ENCODE measurements around the gene ZNF740.

ZNF740 gene

DNA sequence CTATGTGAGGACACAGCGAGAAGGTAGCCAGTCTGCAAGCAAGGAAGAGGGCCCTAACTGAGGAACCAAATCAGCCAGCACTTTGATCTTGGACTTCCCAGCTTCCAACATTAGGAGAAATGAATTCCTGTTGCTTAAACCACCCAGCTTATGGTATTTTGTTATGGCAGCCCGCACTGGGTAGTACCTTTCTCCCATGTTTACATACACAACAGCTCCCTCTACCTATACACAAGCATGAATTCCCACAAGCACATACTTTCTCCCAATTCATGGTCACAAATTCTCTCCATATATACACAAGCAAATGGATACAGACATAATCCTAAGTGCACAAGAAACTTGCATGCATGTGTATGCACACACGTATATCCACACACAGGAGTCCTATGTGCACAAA, 19.2 kb downstream of the ZNF740 start:
- H4K91ac ChIP-seq (ENCODE audit: low read depth, low read length) = no peak overlapping the region
- H3K36me3 ChIP-seq (ENCODE audit: control insufficient read depth in 1 of 2, insufficient read depth in 2 of 2, low read length in 2 of 2) = no peaks in the 10 kb centered on the region
- H3K9me3 ChIP-seq (ENCODE audit: insufficient read depth, low read depth, low read length) = no peaks in the 10 kb centered on the region
- H3K79me1 ChIP-seq (ENCODE audit: low read length) = no peaks in the 10 kb centered on the region
- no peak overlapping the region for H3K9ac ChIP-seq (ENCODE audit: low read length)
- no peak for DNase-seq
- no peak overlapping the region for H3K23ac ChIP-seq (ENCODE audit: low read length)
- H2BK5ac ChIP-seq (ENCODE audit: low read depth, low read length, poor library complexity) = no peak overlapping the region
- H4K12ac ChIP-seq (ENCODE audit: low read depth, low read length) = no peak overlapping the region
- no peak overlapping the region for H3K14ac ChIP-seq (ENCODE audit: low read length)
- H3K4me3 ChIP-seq (ENCODE audit: low read depth, low read length) = no peak overlapping the region
- no CpG with 5 or more reads among the region's 3 CpGs for WGBS (ENCODE audit: extremely low coverage, insufficient coverage, insufficient read length)
- H3K4ac ChIP-seq (ENCODE audit: low read depth, low read length) = no peak overlapping the region
- H2BK120ac ChIP-seq (ENCODE audit: insufficient read depth, low read length, poor library complexity) = no peak overlapping the region
- no peak overlapping the region for H3K18ac ChIP-seq (ENCODE audit: low read length)
- no peak overlapping the region for H4K8ac ChIP-seq (ENCODE audit: low read depth, low read length)
- peaks cover 0 to 2% of the 10 kb centered on the region in 2 experiments for H3K4me1 ChIP-seq (ENCODE audit: control insufficient read depth in 1 of 2, insufficient read depth in 2 of 2, low read length in 2 of 2)
- no peaks in the 10 kb centered on the region for H3K79me2 ChIP-seq (ENCODE audit: control insufficient read depth, insufficient read depth, low read length, poor library complexity)
- no peak overlapping the region for H3K27ac ChIP-seq (ENCODE audit: low read depth, low read length)
- H3K4me2 ChIP-seq (ENCODE audit: low read length) = no peak overlapping the region
- no peak overlapping the region for H2AK5ac ChIP-seq (ENCODE audit: low read length)
- H2AFZ ChIP-seq (ENCODE audit: insufficient read depth, low read length, poor library complexity) = no peak overlapping the region
- no peak overlapping the region for H2BK12ac ChIP-seq (ENCODE audit: low read length)
- peaks cover 3% of the 10 kb centered on the region for H3K27me3 ChIP-seq (ENCODE audit: insufficient read depth, low read length)

DNA sequence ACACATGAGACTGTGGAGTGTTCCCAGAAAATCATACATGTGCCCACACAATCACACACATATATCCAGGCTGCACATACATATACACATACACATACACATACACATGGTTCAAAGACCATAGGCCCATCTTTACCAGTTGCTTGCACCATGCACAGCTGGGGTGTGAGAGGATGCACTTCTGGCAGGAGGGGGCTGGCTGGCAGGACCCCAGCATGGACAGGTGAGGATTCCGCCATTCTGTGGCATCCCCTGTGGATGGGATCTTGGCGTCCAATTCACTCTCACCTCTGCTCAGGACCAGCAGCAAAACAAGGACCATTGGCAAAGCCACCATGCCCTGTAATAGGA, 19.6 kb downstream of the ZNF740 start:
- H4K91ac ChIP-seq (ENCODE audit: low read depth, low read length) = no peak overlapping the region
- H3K27ac ChIP-seq (ENCODE audit: low read depth, low read length) = no peak overlapping the region
- no peaks in the 10 kb centered on the region for H3K9me3 ChIP-seq (ENCODE audit: insufficient read depth, low read depth, low read length)
- no peak overlapping the region for H4K8ac ChIP-seq (ENCODE audit: low read depth, low read length)
- no peaks in the 10 kb centered on the region for H3K79me2 ChIP-seq (ENCODE audit: control insufficient read depth, insufficient read depth, low read length, poor library complexity)
- no peak overlapping the region for H2BK120ac ChIP-seq (ENCODE audit: insufficient read depth, low read length, poor library complexity)
- no peak overlapping the region for H3K4ac ChIP-seq (ENCODE audit: low read depth, low read length)
- peaks cover 0 to 2% of the 10 kb centered on the region in 2 experiments for H3K4me1 ChIP-seq (ENCODE audit: control insufficient read depth in 1 of 2, insufficient read depth in 2 of 2, low read length in 2 of 2)
- peaks cover 3% of the 10 kb centered on the region for H3K27me3 ChIP-seq (ENCODE audit: insufficient read depth, low read length)
- H3K36me3 ChIP-seq (ENCODE audit: control insufficient read depth in 1 of 2, insufficient read depth in 2 of 2, low read length in 2 of 2) = no peaks in the 10 kb centered on the region
- H3K4me2 ChIP-seq (ENCODE audit: low read length) = no peak overlapping the region
- H4K12ac ChIP-seq (ENCODE audit: low read depth, low read length) = no peak overlapping the region
- H2BK12ac ChIP-seq (ENCODE audit: low read length) = no peak overlapping the region
- H3K23ac ChIP-seq (ENCODE audit: low read length) = no peak overlapping the region
- H3K14ac ChIP-seq (ENCODE audit: low read length) = no peak overlapping the region
- H2AFZ ChIP-seq (ENCODE audit: insufficient read depth, low read length, poor library complexity) = no peak overlapping the region
- no peak overlapping the region for H3K9ac ChIP-seq (ENCODE audit: low read length)
- no peak overlapping the region for H2BK5ac ChIP-seq (ENCODE audit: low read depth, low read length, poor library complexity)
- H3K79me1 ChIP-seq (ENCODE audit: low read length) = no peaks in the 10 kb centered on the region
- H3K18ac ChIP-seq (ENCODE audit: low read length) = no peak overlapping the region
- H2AK5ac ChIP-seq (ENCODE audit: low read length) = no peak overlapping the region
- no peak overlapping the region for H3K4me3 ChIP-seq (ENCODE audit: low read depth, low read length)
- no CpG with 5 or more reads among the region's 2 CpGs for WGBS (ENCODE audit: extremely low coverage, insufficient coverage, insufficient read length)
- no peak for DNase-seq

DNA sequence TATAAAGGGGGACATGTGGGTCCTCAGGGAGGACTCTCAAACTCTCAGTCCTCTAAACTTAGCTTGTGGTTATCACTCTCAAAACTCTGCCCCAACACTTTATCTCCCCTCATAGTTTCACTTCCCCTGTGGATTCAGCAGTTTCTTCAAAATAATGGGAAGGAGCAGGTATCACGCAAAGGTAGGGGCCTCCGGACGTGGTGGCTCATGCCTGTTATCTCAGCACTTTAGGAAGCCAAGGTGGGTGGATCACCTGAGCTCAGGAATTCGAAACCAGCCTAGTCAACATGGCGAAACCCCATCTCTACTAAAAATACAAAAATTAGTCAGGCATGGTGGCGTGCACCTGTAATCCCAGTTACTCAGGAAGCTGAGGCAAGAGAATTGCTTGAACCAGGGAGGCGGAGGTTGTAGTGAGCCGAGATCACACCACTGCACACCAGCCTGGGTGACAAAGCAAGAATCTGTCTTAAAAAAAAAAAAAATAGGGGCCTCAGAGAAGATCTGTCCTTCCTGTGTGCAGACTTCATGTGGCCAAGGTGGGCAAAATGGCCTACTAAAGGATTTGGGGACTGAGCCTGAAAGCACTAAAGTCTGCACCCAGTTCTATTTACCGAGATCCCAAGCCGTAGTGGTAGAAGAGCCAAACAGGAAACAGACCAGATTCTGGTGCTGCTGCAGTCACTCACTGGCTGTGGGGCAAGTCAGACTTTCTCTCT, 20.1 kb downstream of the ZNF740 start:
- H2AFZ ChIP-seq (ENCODE audit: insufficient read depth, low read length, poor library complexity) = no peak overlapping the region
- H3K36me3 ChIP-seq (ENCODE audit: control insufficient read depth in 1 of 2, insufficient read depth in 2 of 2, low read length in 2 of 2) = no peaks in the 10 kb centered on the region

GRCh38 chr12:53201177-53201541, 20.6 kb downstream of the ZNF740 start:
- Histone ChIP-seq H3K23ac (ENCODE audit: low read length) (no peak overlapping the region), H3K14ac (ENCODE audit: low read length) (no peak overlapping the region), H3K4me1 (ENCODE audit: control insufficient read depth in 1 of 2, insufficient read depth in 2 of 2, low read length in 2 of 2) (peaks cover 0 to 2% of the 10 kb centered on the region in 2 experiments), H3K4me3 (ENCODE audit: low read depth, low read length) (no peak overlapping the region), H2AK5ac (ENCODE audit: low read length) (no peak overlapping the region), H3K9me3 (ENCODE audit: insufficient read depth, low read depth, low read length) (no peaks in the 10 kb centered on the region), H4K12ac (ENCODE audit: low read depth, low read length) (no peak overlapping the region), H2BK120ac (ENCODE audit: insufficient read depth, low read length, poor library complexity) (no peak overlapping the region), H4K91ac (ENCODE audit: low read depth, low read length) (no peak overlapping the region), H4K8ac (ENCODE audit: low read depth, low read length) (no peak overlapping the region), H3K9ac (ENCODE audit: low read length) (no peak overlapping the region), H3K4me2 (ENCODE audit: low read length) (no peak overlapping the region), H3K4ac (ENCODE audit: low read depth, low read length) (no peak overlapping the region), H3K18ac (ENCODE audit: low read length) (no peak overlapping the region), H3K27me3 (ENCODE audit: insufficient read depth, low read length) (no peaks in the 10 kb centered on the region), H3K79me1 (ENCODE audit: low read length) (no peaks in the 10 kb centered on the region), H3K79me2 (ENCODE audit: control insufficient read depth, insufficient read depth, low read length, poor library complexity) (no peaks in the 10 kb centered on the region), H3K27ac (ENCODE audit: low read depth, low read length) (no peak overlapping the region), H3K36me3 (ENCODE audit: control insufficient read depth in 1 of 2, insufficient read depth in 2 of 2, low read length in 2 of 2) (no peaks in the 10 kb centered on the region), H2AFZ (ENCODE audit: insufficient read depth, low read length, poor library complexity) (no peak overlapping the region), H2BK5ac (ENCODE audit: low read depth, low read length, poor library complexity) (no peak overlapping the region), H2BK12ac (ENCODE audit: low read length) (no peak overlapping the region)
- no CpG with 5 or more reads among the region's 1 CpG for WGBS (ENCODE audit: extremely low coverage, insufficient coverage, insufficient read length)
- no peak for DNase-seq

More for the DNA sequence above, 20.1 kb downstream of the ZNF740 start:
- H3K9ac ChIP-seq (ENCODE audit: low read length) = no peak overlapping the region
- no peak overlapping the region for H4K8ac ChIP-seq (ENCODE audit: low read depth, low read length)
- no peak for DNase-seq
- no peak overlapping the region for H3K4me3 ChIP-seq (ENCODE audit: low read depth, low read length)
- no peak overlapping the region for H2BK12ac ChIP-seq (ENCODE audit: low read length)
- H3K18ac ChIP-seq (ENCODE audit: low read length) = no peak overlapping the region
- H3K4me1 ChIP-seq (ENCODE audit: control insufficient read depth in 1 of 2, insufficient read depth in 2 of 2, low read length in 2 of 2) = peaks cover 0 to 2% of the 10 kb centered on the region in 2 experiments
- no peak overlapping the region for H2AK5ac ChIP-seq (ENCODE audit: low read length)
- H3K9me3 ChIP-seq (ENCODE audit: insufficient read depth, low read depth, low read length) = no peaks in the 10 kb centered on the region
- H4K12ac ChIP-seq (ENCODE audit: low read depth, low read length) = no peak overlapping the region
- H2BK120ac ChIP-seq (ENCODE audit: insufficient read depth, low read length, poor library complexity) = no peak overlapping the region
- no peaks in the 10 kb centered on the region for H3K79me1 ChIP-seq (ENCODE audit: low read length)
- no peak overlapping the region for H3K4me2 ChIP-seq (ENCODE audit: low read length)
- no peak overlapping the region for H3K23ac ChIP-seq (ENCODE audit: low read length)
- no peaks in the 10 kb centered on the region for H3K27me3 ChIP-seq (ENCODE audit: insufficient read depth, low read length)
- no peaks in the 10 kb centered on the region for H3K79me2 ChIP-seq (ENCODE audit: control insufficient read depth, insufficient read depth, low read length, poor library complexity)
- H3K4ac ChIP-seq (ENCODE audit: low read depth, low read length) = no peak overlapping the region
- H2BK5ac ChIP-seq (ENCODE audit: low read depth, low read length, poor library complexity) = no peak overlapping the region
- WGBS (ENCODE audit: extremely low coverage, insufficient coverage, insufficient read length) = no CpG with 5 or more reads among the region's 10 CpGs
- H3K27ac ChIP-seq (ENCODE audit: low read depth, low read length) = no peak overlapping the region
- H4K91ac ChIP-seq (ENCODE audit: low read depth, low read length) = no peak overlapping the region
- no peak overlapping the region for H3K14ac ChIP-seq (ENCODE audit: low read length)
